HepG2 (cell line): ENCODE measurements around the gene KCNK15. TPM values are rescaled to one million over a fixed set of nuclear protein-coding genes. Genes with fewer than 3 reads are reported as not detected.

Experiments
- ATAC-seq: fragments of 200-7000 bp; cut with Tn5 transposase; 3 replicates; pipeline ENCODE4 v1.9.1; 2020; ENCODE audit warnings: mild to moderate bottlenecking, moderate library complexity
- BruUV-seq: library from RNA; stranded (reverse); fragments of 400-500 nt; replicated peaks from 2 replicates; lab custom pipeline; 2021; lab: Mats Ljungman, UMichigan
- CTCF ChIA-PET: fragments of 300-600 bp; formaldehyde crosslinking; extraction: SDS; loops from one replicate; lab custom pipeline; 2021; ENCODE audit warnings: low total read pairs, inconsistent platforms, low intra/inter-chr PET ratio; lab: Yijun Ruan, JAX
- POLR2A ChIA-PET: fragments of 350-600 bp; sonication (Branson Sonifier 250); formaldehyde crosslinking; loops from one replicate; lab custom pipeline; 2020; ENCODE audit warnings: antibody characterized with exemption, inconsistent platforms; lab: Yijun Ruan, JAX
- DNase-seq: peaks from one replicate; pipeline ENCODE4 v3.0.0-alpha.2; 2015; ENCODE audit warnings: low spot score
- FAIRE-seq: peaks from 3 replicates; lab custom pipeline; 2011; peaks lifted over from hg19 to GRCh38; lab: Jason Lieb, UNC
- H2AFZ ChIP-seq: one replicate; pipeline ENCODE4 v1.6.1; 2011; ENCODE audit warnings: low read length, inconsistent platforms
- H3K27ac ChIP-seq: fragments of 300-600 bp; 3 replicates; pipeline ENCODE4 v1.8.0; 2011; ENCODE audit warnings: mixed run types, mild to moderate bottlenecking, mixed read lengths, low read length, inconsistent platforms; ENCODE audit not compliant: insufficient read depth; ENCODE audit errors: extremely low read length
- H3K27me3 ChIP-seq, 2 experiments: fragments of 200-600 bp in 1 of 2; 2 replicates in 1 of 2; 3 replicates in 1 of 2; pipeline versions ENCODE4 v1.6.0 to v1.8.0; 2011; ENCODE audit warnings: low read length in 2 of 2, mild to moderate bottlenecking in 2 of 2, moderate library complexity in 2 of 2, inconsistent platforms in 1 of 2; ENCODE audit not compliant: insufficient read depth in 2 of 2, control insufficient read depth in 1 of 2
- H3K36me3 ChIP-seq, 2 experiments: fragments of 200-600 bp in 1 of 2; replicated peaks in 1 of 2; 2 replicates in 1 of 2; 3 replicates in 1 of 2; pipeline versions ENCODE4 v1.5.1 to v1.8.0; 2011; ENCODE audit warnings: low read length in 2 of 2, inconsistent platforms in 1 of 2; ENCODE audit not compliant: insufficient read depth in 2 of 2, control insufficient read depth in 1 of 2
- H3K4me1 ChIP-seq: 2 replicates; pipeline ENCODE4 v1.5.1; 2012; ENCODE audit warnings: low read length, inconsistent platforms; ENCODE audit not compliant: insufficient read depth
- H3K4me2 ChIP-seq: 2 replicates; pipeline ENCODE4 v1.6.0; 2011; ENCODE audit warnings: low read depth, low read length, inconsistent platforms
- H3K4me3 ChIP-seq, 3 experiments: fragments of 200-600 bp in 1 of 3; sonication (generic), shearing (Covaris generic) in 1 of 3; replicated peaks in 1 of 3; 2 replicates each; pipeline ENCODE4 v1.5.1; 2011 to 2016; ENCODE audit warnings: low read length in 3 of 3, inconsistent platforms in 2 of 3, low read depth in 2 of 3, mild to moderate bottlenecking in 2 of 3, control low read depth in 1 of 3, mixed read lengths in 1 of 3; ENCODE audit not compliant: insufficient read depth in 1 of 3
- H3K79me2 ChIP-seq: one replicate; pipeline ENCODE4 v1.6.1; 2011; ENCODE audit warnings: low read length, inconsistent platforms; ENCODE audit not compliant: insufficient read depth
- H3K9ac ChIP-seq: 2 replicates; pipeline ENCODE4 v1.6.0; 2011; ENCODE audit warnings: mild to moderate bottlenecking, low read depth, low read length, inconsistent platforms; ENCODE audit not compliant: insufficient read depth
- H3K9me3 ChIP-seq: 2 replicates; pipeline ENCODE4 v1.5.1; 2012; ENCODE audit warnings: mild to moderate bottlenecking, low read length
- H4K20me1 ChIP-seq: 2 replicates; pipeline ENCODE4 v1.6.0; 2011; ENCODE audit warnings: inconsistent platforms, mild to moderate bottlenecking, low read length, moderate library complexity; ENCODE audit not compliant: insufficient read depth
- CC2D1A ChIP-seq: sonication (generic); formaldehyde crosslinking; IDR thresholded peaks from 2 replicates; pipeline ENCODE4 v1.8.1; 2023; ENCODE audit warnings: mild to moderate bottlenecking, missing genetic modification reagents
- FOXO1 ChIP-seq: sonication (generic); formaldehyde crosslinking; IDR thresholded peaks from 2 replicates; pipeline ENCODE4 v1.4.0; 2020; ENCODE audit warnings: missing genetic modification reagents
- JARID2 ChIP-seq: sonication (generic); formaldehyde crosslinking; IDR thresholded peaks from 2 replicates; pipeline ENCODE4 v1.8.1; 2023; ENCODE audit warnings: missing genetic modification reagents, inconsistent platforms; ENCODE audit not compliant: insufficient replicate concordance
- RARG ChIP-seq: sonication (generic); formaldehyde crosslinking; IDR thresholded peaks from 2 replicates; pipeline ENCODE4 v1.4.0; 2020; ENCODE audit warnings: low read depth, mild to moderate bottlenecking, missing genetic modification reagents
- REPIN1 ChIP-seq: sonication (generic); formaldehyde crosslinking; IDR thresholded peaks from 2 replicates; pipeline ENCODE4 v1.8.0; 2022; ENCODE audit warnings: missing genetic modification reagents, low read depth, mild to moderate bottlenecking, borderline replicate concordance
- ZBTB21 ChIP-seq: sonication (generic); formaldehyde crosslinking; IDR thresholded peaks from 2 replicates; pipeline ENCODE4 v1.4.0; 2020; ENCODE audit warnings: missing genetic modification reagents
- ZFP62 ChIP-seq: sonication (generic); formaldehyde crosslinking; IDR thresholded peaks from 2 replicates; pipeline ENCODE4 v1.4.0; 2020; ENCODE audit warnings: missing genetic modification reagents
- ZNF343 ChIP-seq: sonication (generic); formaldehyde crosslinking; IDR thresholded peaks from 2 replicates; pipeline ENCODE4 v1.4.0; 2020; ENCODE audit warnings: mild to moderate bottlenecking, missing genetic modification reagents
- ZNF776 ChIP-seq: sonication (generic); formaldehyde crosslinking; IDR thresholded peaks from 2 replicates; pipeline ENCODE4 v1.4.0; 2020; ENCODE audit warnings: mild to moderate bottlenecking, missing genetic modification reagents
- ZNF777 ChIP-seq: sonication (generic); formaldehyde crosslinking; IDR thresholded peaks from 2 replicates; pipeline ENCODE4 v1.4.0; 2020; ENCODE audit warnings: missing genetic modification reagents
- ZNF883 ChIP-seq: sonication (generic); formaldehyde crosslinking; IDR thresholded peaks from 2 replicates; pipeline ENCODE4 v1.5.1; 2020; ENCODE audit warnings: mild to moderate bottlenecking, missing genetic modification reagents; ENCODE audit errors: not compliant biosample characterization
- WGBS: methylation state at CpG from one replicate; pipeline ENCODE4 v1.1.6; 2017; ENCODE audit warnings: low lambda C conversion rate; 5-methylcytosine and 5-hydroxymethylcytosine counted together
- in situ Hi-C: cut with HindIII; loops from 2 replicates; pipeline ENCODE4 v1.10.0; 2017; ENCODE audit warnings: low pct_unique_long_range_greater_than_20kb; ENCODE audit not compliant: extremely low pct_ligation_motif_present
- intact Hi-C: fragments of 100-400 bp; cut with micrococcal nuclease; formaldehyde crosslinking; loops from one replicate; pipeline ENCODE4 v1.10.0; 2022; ENCODE audit not compliant: unreplicated experiment
- polyA plus RNA-seq, 8 experiments: library from polyadenylated mRNA; depleted of rRNA in 3 of 8; stranded (reverse) in 7 of 8; unstranded in 1 of 8; fragments of >200 nt; fragmentation: Illumina TruSeq in 4 of 8; extraction: Trizol in 4 of 8; gene quantifications; 2 replicates each; pipeline versions ENCODE4 v1.2.1 to v1.2.3, GENCODE V29; 2011 to 2016; ENCODE audit warnings: low read depth in 4 of 8, missing spikeins in 1 of 8, mixed read lengths in 1 of 8; ENCODE audit not compliant: insufficient read depth in 1 of 8
- total RNA-seq, 5 experiments: library from RNA; depleted of rRNA; stranded (reverse); fragments of >200 nt; fragmentation: Illumina TruSeq; extraction: Trizol; gene quantifications; 2 replicates each; pipeline ENCODE4 v1.2.3, GENCODE V29; 2016; ENCODE audit warnings: low read depth in 1 of 5
- TF ChIP-seq, protein P1 (sequence below): sonication (generic); formaldehyde crosslinking; IDR thresholded peaks from 2 replicates; pipeline ENCODE4 v1.4.0; 2020; ENCODE audit warnings: mild to moderate bottlenecking, missing genetic modification reagents
- TF ChIP-seq, protein P2 (sequence below): sonication (generic); formaldehyde crosslinking; IDR thresholded peaks from 2 replicates; pipeline ENCODE4 v1.4.0; 2020; ENCODE audit warnings: missing genetic modification reagents
- TF ChIP-seq, protein P3 (sequence below): sonication (generic); formaldehyde crosslinking; IDR thresholded peaks from 2 replicates; pipeline ENCODE4 v1.5.0; 2020; ENCODE audit warnings: mild to moderate bottlenecking, missing genetic modification reagents, moderate library complexity
- TF ChIP-seq, protein P4 (sequence below): sonication (generic); formaldehyde crosslinking; IDR thresholded peaks from 2 replicates; pipeline ENCODE4 v1.5.1; 2020; ENCODE audit warnings: mild to moderate bottlenecking, moderate library complexity, missing genetic modification reagents
- TF ChIP-seq, protein P5 (sequence below): conservative IDR thresholded peaks from 2 replicates; pipeline ENCODE4 v1.6.1; 2018; ENCODE audit warnings: missing genetic modification reagents

The KCNK15 gene
- total and polyA plus RNA-seq, 2 of the 13 experiments (the other 11 are each of a cell fraction or from before 2014, with no cell fraction given), result 0.03 TPM; not detected in 1

DNA sequence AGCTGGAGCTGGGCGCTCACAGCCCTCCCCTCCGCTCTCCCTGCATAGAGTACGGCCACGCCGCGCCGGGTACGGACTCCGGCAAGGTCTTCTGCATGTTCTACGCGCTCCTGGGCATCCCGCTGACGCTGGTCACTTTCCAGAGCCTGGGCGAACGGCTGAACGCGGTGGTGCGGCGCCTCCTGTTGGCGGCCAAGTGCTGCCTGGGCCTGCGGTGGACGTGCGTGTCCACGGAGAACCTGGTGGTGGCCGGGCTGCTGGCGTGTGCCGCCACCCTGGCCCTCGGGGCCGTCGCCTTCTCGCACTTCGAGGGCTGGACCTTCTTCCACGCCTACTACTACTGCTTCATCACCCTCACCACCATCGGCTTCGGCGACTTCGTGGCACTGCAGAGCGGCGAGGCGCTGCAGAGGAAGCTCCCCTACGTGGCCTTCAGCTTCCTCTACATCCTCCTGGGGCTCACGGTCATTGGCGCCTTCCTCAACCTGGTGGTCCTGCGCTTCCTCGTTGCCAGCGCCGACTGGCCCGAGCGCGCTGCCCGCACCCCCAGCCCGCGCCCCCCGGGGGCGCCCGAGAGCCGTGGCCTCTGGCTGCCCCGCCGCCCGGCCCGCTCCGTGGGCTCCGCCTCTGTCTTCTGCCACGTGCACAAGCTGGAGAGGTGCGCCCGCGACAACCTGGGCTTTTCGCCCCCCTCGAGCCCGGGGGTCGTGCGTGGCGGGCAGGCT lies 4.6 kb downstream of the KCNK15 start:
- 34% methylated on average over 61 of the region's 73 CpGs for WGBS
- DNase-seq (no peak), FAIRE-seq (no peak), ATAC-seq (peak; percentile 31)
- no TSS peak for BruUV-seq
- peak overlapping the region in 1 of 3 experiments; percentile 50; a peak in 1 of 6 replicates for H3K4me3 ChIP-seq
- H3K4me1 ChIP-seq, result peaks cover 28% of the 10 kb centered on the region
- ChIA-PET POLR2A (no interaction called here), CTCF (interaction anchor here (1.9 kb wide), 1 partner anchor 118 kb away, joined by 4 read pairs; no protein-coding TSS in a partner anchor)
- H2AFZ ChIP-seq, result no peak overlapping the region
- in situ Hi-C loops, result no loop called here
- 0 out of 2 replicates have a peak, but pooled peaks cover 3% of the 10 kb centered on the region for H4K20me1 ChIP-seq
- peaks cover 35 to 91% of the 10 kb centered on the region in 2 experiments for H3K27me3 ChIP-seq
- peak overlapping the region; percentile 50 for H3K4me2 ChIP-seq
- H3K27ac ChIP-seq, result no peak overlapping the region
- no peaks in the 10 kb centered on the region for H3K36me3 ChIP-seq
- H3K9ac ChIP-seq, result no peak overlapping the region
- H3K9me3 ChIP-seq, result no peaks in the 10 kb centered on the region
- H3K79me2 ChIP-seq, result no peaks in the 10 kb centered on the region
- intact Hi-C loops, result loop anchor here (5.0 kb wide), 1 partner anchor 1308 kb away; no protein-coding TSS in a partner anchor
- TF ChIP-seq, protein P1, sequence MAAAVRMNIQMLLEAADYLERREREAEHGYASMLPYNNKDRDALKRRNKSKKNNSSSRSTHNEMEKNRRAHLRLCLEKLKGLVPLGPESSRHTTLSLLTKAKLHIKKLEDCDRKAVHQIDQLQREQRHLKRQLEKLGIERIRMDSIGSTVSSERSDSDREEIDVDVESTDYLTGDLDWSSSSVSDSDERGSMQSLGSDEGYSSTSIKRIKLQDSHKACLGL (CRISPR knock-in tag), result 0 out of 2 replicates have a peak, but pooled peaks have one; percentile 23
- TF ChIP-seq CC2D1A (CRISPR knock-in tag), result no peak
- 0 out of 2 replicates have a peak, but pooled peaks have one; percentile 15 for TF ChIP-seq FOXO1 (CRISPR knock-in tag)
- TF ChIP-seq JARID2 (CRISPR knock-in tag), result peak; percentile 51
- peak; percentile 68 for TF ChIP-seq ZNF777 (CRISPR knock-in tag)
- TF ChIP-seq ZNF883 (CRISPR knock-in tag), result peak; percentile 69
- no peak for TF ChIP-seq RARG (CRISPR knock-in tag)
- TF ChIP-seq, protein P2, sequence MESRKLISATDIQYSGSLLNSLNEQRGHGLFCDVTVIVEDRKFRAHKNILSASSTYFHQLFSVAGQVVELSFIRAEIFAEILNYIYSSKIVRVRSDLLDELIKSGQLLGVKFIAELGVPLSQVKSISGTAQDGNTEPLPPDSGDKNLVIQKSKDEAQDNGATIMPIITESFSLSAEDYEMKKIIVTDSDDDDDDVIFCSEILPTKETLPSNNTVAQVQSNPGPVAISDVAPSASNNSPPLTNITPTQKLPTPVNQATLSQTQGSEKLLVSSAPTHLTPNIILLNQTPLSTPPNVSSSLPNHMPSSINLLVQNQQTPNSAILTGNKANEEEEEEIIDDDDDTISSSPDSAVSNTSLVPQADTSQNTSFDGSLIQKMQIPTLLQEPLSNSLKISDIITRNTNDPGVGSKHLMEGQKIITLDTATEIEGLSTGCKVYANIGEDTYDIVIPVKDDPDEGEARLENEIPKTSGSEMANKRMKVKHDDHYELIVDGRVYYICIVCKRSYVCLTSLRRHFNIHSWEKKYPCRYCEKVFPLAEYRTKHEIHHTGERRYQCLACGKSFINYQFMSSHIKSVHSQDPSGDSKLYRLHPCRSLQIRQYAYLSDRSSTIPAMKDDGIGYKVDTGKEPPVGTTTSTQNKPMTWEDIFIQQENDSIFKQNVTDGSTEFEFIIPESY (CRISPR knock-in tag), result peak; percentile 66; the same call in 1 of the 2 replicates
- 0 out of 2 replicates have a peak, but pooled peaks have one; percentile 23 for TF ChIP-seq REPIN1 (CRISPR knock-in tag)
- 0 out of 2 replicates have a peak, but pooled peaks have one; percentile 24 for TF ChIP-seq ZNF776 (CRISPR knock-in tag)
- TF ChIP-seq ZNF343, result 0 out of 2 replicates have a peak, but pooled peaks have one; percentile 25
- no peak for TF ChIP-seq ZFP62
- TF ChIP-seq, protein P3, sequence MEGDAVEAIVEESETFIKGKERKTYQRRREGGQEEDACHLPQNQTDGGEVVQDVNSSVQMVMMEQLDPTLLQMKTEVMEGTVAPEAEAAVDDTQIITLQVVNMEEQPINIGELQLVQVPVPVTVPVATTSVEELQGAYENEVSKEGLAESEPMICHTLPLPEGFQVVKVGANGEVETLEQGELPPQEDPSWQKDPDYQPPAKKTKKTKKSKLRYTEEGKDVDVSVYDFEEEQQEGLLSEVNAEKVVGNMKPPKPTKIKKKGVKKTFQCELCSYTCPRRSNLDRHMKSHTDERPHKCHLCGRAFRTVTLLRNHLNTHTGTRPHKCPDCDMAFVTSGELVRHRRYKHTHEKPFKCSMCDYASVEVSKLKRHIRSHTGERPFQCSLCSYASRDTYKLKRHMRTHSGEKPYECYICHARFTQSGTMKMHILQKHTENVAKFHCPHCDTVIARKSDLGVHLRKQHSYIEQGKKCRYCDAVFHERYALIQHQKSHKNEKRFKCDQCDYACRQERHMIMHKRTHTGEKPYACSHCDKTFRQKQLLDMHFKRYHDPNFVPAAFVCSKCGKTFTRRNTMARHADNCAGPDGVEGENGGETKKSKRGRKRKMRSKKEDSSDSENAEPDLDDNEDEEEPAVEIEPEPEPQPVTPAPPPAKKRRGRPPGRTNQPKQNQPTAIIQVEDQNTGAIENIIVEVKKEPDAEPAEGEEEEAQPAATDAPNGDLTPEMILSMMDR (CRISPR knock-in tag), result peak; percentile 74
- TF ChIP-seq, protein P4, sequence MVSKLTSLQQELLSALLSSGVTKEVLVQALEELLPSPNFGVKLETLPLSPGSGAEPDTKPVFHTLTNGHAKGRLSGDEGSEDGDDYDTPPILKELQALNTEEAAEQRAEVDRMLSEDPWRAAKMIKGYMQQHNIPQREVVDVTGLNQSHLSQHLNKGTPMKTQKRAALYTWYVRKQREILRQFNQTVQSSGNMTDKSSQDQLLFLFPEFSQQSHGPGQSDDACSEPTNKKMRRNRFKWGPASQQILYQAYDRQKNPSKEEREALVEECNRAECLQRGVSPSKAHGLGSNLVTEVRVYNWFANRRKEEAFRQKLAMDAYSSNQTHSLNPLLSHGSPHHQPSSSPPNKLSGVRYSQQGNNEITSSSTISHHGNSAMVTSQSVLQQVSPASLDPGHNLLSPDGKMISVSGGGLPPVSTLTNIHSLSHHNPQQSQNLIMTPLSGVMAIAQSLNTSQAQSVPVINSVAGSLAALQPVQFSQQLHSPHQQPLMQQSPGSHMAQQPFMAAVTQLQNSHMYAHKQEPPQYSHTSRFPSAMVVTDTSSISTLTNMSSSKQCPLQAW (CRISPR knock-in tag), result 0 out of 2 replicates have a peak, but pooled peaks have one; percentile 31
- TF ChIP-seq, protein P5, sequence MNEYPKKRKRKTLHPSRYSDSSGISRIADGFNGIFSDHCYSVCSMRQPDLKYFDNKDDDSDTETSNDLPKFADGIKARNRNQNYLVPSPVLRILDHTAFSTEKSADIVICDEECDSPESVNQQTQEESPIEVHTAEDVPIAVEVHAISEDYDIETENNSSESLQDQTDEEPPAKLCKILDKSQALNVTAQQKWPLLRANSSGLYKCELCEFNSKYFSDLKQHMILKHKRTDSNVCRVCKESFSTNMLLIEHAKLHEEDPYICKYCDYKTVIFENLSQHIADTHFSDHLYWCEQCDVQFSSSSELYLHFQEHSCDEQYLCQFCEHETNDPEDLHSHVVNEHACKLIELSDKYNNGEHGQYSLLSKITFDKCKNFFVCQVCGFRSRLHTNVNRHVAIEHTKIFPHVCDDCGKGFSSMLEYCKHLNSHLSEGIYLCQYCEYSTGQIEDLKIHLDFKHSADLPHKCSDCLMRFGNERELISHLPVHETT (CRISPR knock-in tag), result no peak
- TF ChIP-seq ZBTB21, result no peak
